A549 treated with RU486 at 1 μM for 4 hours (cell line): Measurements from ENCODE around the gene ABCF1. TPM values are rescaled to one million over a fixed set of nuclear protein-coding genes. Genes with fewer than 3 reads are reported as not detected.

Source experiments
- total RNA-seq: library from RNA; stranded (reverse); fragments of 200-300 nt; extraction: Qiagen RNA extraction; gene quantifications from 5 replicates; pipeline ENCODE4 v1.2.3, GENCODE V29; 2022; ENCODE audit warnings: low read depth

Gene ABCF1
- total RNA-seq = 49.8 to 66.6 TPM (median 57.8 TPM) in 5 replicates

GRCh38 chr6:30571075-30571761, at the start of gene ABCF1:
TSS of gene ABCF1 (plus strand) at chr6:30571442. CDS start at chr6:30571488, 46 bp downstream.

DNA sequence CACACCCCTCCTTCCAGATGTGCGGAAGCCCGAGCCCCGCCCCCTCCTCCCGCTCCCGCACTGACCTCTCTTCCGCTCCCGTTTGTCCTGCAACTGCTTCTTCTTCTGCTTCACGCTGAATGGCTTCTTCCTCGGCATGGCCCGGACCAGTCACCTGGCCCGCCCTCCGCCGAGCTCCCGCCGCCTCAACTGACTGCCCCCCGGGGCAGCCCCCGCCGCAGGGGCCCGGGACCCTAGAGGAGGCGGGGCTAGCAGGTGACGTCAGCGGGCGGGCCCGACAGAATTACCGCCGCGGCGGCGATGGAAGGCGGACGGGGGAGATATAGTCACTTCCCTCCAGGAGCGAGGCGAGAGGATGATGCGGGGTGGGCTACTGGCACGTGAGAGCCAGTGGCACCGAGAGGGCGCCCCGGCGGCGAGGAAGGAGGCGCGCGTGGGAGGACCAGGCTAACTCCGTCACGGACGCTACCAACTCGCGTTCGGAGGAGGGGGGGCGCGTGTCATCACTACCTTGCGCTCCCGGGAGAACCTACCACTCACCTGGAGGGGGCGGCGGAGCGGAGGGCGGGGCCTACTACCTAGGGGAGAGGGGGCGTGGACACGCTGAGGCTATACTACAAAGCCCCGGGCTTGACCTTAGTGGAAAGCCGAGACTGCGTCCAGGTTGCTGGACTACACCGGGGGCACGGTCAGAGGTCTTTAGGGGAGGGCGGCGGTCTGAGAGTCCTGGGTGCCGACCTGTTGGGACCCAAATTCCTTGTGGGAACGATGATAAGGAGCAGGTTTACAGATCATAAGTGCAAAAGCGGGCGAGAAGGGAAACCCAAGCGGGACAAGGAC, 15.0 kb upstream of the ABCF1 start, which contains the start of gene GNL1:
GNL1 (minus strand) TSS at position 424 of the 840 bp plus-strand sequence; CDS start at position 138, 286 bp downstream.

GRCh38 chr6:30556906-30557682, 14.1 kb upstream of the ABCF1 start, which contains the start of gene PRR3:
TSS of gene PRR3 (plus strand) at chr6:30557295. CDS start at chr6:30557345, 50 bp downstream.

DNA sequence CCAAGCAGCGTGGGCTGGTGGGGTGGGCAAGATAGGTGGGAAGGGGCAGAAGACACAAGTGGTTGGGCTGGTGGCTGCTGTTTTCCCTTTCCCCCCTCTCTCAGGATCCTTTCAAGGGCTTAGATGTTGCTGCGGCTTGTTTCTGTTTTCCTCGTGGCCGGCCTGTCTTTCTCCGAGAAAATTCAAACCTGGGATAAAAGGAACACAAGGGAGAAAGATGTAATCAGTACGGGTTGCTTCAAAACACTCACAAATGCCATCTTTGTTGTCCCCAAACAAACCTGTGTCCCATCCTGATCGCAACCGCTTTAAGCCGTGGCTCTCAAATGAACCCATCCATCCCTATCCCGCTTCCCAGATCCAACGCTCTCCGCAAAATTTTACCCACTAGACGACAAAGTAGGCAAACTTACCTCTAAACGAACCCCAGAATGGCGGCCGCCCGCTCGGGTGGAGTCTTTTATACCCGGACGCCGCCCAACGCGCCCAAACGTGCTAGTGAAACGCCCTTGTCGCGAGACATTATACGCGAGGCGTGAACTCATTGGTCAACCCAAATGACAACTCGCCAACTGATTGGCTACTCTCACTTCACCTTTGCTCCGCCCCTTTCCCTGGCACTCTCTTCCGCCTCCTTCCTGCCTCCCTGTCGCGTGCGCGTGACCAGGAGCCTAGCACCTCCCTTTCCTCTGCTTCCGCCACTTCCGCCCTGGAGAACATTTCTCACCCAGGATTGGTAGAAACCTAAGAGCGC, 45.7 kb downstream of the ABCF1 start, which contains the start of gene PPP1R10:
PPP1R10 (minus strand) TSS at position 433 of the 754 bp plus-strand sequence. CDS start 7,299 bp downstream, outside the sequence.

DNA sequence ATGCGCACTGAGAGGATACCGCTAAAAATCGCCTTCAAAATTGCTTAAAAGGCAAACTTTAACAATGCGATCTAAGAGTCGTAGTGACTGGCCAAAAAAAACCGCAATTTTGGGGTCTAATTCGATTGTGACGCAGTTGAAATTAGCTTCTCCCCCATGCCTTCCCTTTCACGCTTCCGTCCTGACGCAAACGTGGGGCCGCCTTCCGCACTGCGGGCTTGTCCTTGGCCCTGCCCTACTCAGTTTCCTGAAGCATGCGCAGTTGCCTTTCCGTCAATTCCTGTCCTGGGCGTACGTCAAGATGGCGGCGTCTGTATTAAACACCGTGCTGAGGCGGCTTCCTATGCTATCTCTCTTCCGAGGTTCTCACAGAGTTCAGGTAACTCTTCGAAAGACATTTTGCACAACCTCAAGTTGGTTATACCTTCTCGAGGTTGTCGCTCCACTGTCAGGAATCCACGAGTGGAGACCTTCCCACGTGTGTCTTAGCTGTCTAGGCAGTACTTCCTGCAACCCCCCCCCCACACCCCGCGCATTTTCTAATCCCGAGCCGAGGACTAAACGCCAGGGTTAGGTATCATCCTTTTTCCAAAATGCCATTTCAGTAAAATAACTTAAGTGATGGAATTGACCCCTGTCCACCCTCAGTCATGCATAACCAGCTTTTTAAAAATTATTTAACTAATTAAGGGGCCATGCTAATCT, 46.5 kb downstream of the ABCF1 start, which contains the start of gene MRPS18B:
MRPS18B (plus strand) TSS at position 276 of the 705 bp plus-strand sequence; CDS start at position 302, 26 bp downstream.

GRCh38 chr6:30626484-30627366, 55.5 kb downstream of the ABCF1 start, which contains the start of gene ATAT1:
TSS of gene ATAT1 (plus strand) at chr6:30626874.

Other genes starting within 250 kb of the ABCF1 start
- gene TRIM39, start 244.5 kb upstream of the ABCF1 start, total RNA-seq = 7.4 to 9.1 TPM (median 8.1 TPM) in 5 replicates
- 54.6 to 73.4 TPM (median 72.6 TPM) in 5 replicates for gene RPP21, start 226.3 kb upstream of the ABCF1 start, total RNA-seq
- gene HLA-E, start 81.9 kb upstream of the ABCF1 start, total RNA-seq = 58.6 to 72.1 TPM (median 61.5 TPM) in 5 replicates
- 28.9 to 34.7 TPM (median 33.7 TPM) in 5 replicates for gene GNL1, start 15.0 kb upstream of the ABCF1 start, total RNA-seq
- 15.1 to 17.6 TPM (median 16.6 TPM) in 5 replicates for gene PRR3, start 14.1 kb upstream of the ABCF1 start, total RNA-seq
- 28.5 to 44.3 TPM (median 30.3 TPM) in 5 replicates for gene PPP1R10, start 45.8 kb downstream of the ABCF1 start, total RNA-seq
- 67.0 to 111 TPM (median 71.7 TPM) in 5 replicates for gene MRPS18B, start 46.4 kb downstream of the ABCF1 start, total RNA-seq
- gene ATAT1, start 55.4 kb downstream of the ABCF1 start, total RNA-seq = 5.0 to 6.1 TPM (median 5.8 TPM) in 5 replicates
- gene C6orf136, start 75.7 kb downstream of the ABCF1 start, total RNA-seq = 11.2 to 14.0 TPM (median 12.9 TPM) in 5 replicates
- gene DHX16, start 101.6 kb downstream of the ABCF1 start, total RNA-seq = 26.8 to 31.1 TPM (median 28.9 TPM) in 5 replicates
- gene PPP1R18, start 115.2 kb downstream of the ABCF1 start, total RNA-seq = 43.3 to 50.2 TPM (median 44.3 TPM) in 5 replicates
- 21.9 to 32.3 TPM (median 27.8 TPM) in 5 replicates for gene NRM, start 119.5 kb downstream of the ABCF1 start, total RNA-seq
- 14.2 to 22.0 TPM (median 16.7 TPM) in 5 replicates for gene MDC1, start 145.8 kb downstream of the ABCF1 start, total RNA-seq
- 783 to 980 TPM (median 907 TPM) in 5 replicates for gene TUBB, start 148.9 kb downstream of the ABCF1 start, total RNA-seq
- gene FLOT1, start 171.2 kb downstream of the ABCF1 start, total RNA-seq = 74.8 to 92.4 TPM (median 91.3 TPM) in 5 replicates
- 97.7 to 162 TPM (median 152 TPM) in 5 replicates for gene IER3, start 173.1 kb downstream of the ABCF1 start, total RNA-seq